Measurements from ENCODE around the gene CLEC3A. TPM values are rescaled to one million over a fixed set of nuclear protein-coding genes. Genes with fewer than 3 reads are reported as not detected.
"Not testable (repeated sequence)": the region's sequence is repeated elsewhere in the genome, so short reads cannot be mapped to it uniquely, and the experiment has no call there.

Gene CLEC3A
- polyA plus RNA-seq, 1 donor (not counting 4 experiments of a cell fraction or from before 2014, with no cell fraction given), result not detected

GRCh38 chr16:77991701-77992100 is 30.6 kb upstream of the CLEC3A start:
- Histone ChIP-seq H3K9me1 (ENCODE audit: control insufficient read depth, extremely low read depth, insufficient read depth, low read length) (no peaks in the 10 kb centered on the region), H2AFZ (ENCODE audit: control insufficient read depth, low read length) (no peak overlapping the region), H3K27ac (ENCODE audit: control insufficient read depth, insufficient read depth, low read length) (no peak overlapping the region), H3K9ac (ENCODE audit: control insufficient read depth, extremely low read depth, insufficient read depth, low read length) (no peak overlapping the region), H3K79me2 (ENCODE audit: control insufficient read depth, insufficient read depth, low read length) (no peaks in the 10 kb centered on the region), H3K4me2 (ENCODE audit: control insufficient read depth, extremely low read depth, insufficient read depth, low read depth, low read length) (no peak overlapping the region), H3K27me3 (ENCODE audit: control insufficient read depth, extremely low read depth, insufficient read depth, low read length) (no peaks in the 10 kb centered on the region), H3K4me3 (ENCODE audit: control insufficient read depth in 2 of 3, extremely low read depth in 1 of 3, insufficient read depth in 2 of 3, low read depth in 1 of 3, low read length in 3 of 3) (no peak overlapping the region), H3K9me3 (ENCODE audit: control insufficient read depth, low read depth, low read length) (peaks cover 4% of the 10 kb centered on the region), H4K20me1 (ENCODE audit: control insufficient read depth, extremely low read depth, insufficient read depth, low read length) (no peaks in the 10 kb centered on the region), H3K4me1 (ENCODE audit: control insufficient read depth, extremely low read depth, insufficient read depth, low read length) (no peaks in the 10 kb centered on the region), H3K36me3 (ENCODE audit: control insufficient read depth in 2 of 2, extremely low read depth in 1 of 2, insufficient read depth in 2 of 2, low read length in 2 of 2) (no peaks in the 10 kb centered on the region)
- TF ChIP-seq EZH2 (IDR thresholded peaks at IDR 0.05; ENCODE audit: low read length) (no peak), CTCF (optimal IDR thresholded peaks at IDR 0.05 in 1 of 3, IDR thresholded peaks at IDR 0.05 in 1 of 3, conservative IDR thresholded peaks at IDR 0.05 in 1 of 3; ENCODE audit: extremely low read depth in 1 of 3, insufficient read depth in 2 of 3, low read length in 3 of 3) (no peak)
- DNase-seq (ENCODE audit: low read depth, low spot score), result no peak
- FAIRE-seq, result no peak
- dilution Hi-C loops (cut with MboI; ENCODE audit: extremely low pct_ligation_motif_present, low sequenced_read_pairs), result no loop called here

- H3K4me1 ChIP-seq (ENCODE audit: control insufficient read depth, extremely low read depth, insufficient read depth, low read length); FAIRE-seq; H3K9ac ChIP-seq (ENCODE audit: control insufficient read depth, extremely low read depth, insufficient read depth, low read length); H3K4me3 ChIP-seq (ENCODE audit: control insufficient read depth in 2 of 3, extremely low read depth in 1 of 3, insufficient read depth in 2 of 3, low read depth in 1 of 3, low read length in 3 of 3); H3K36me3 ChIP-seq (ENCODE audit: control insufficient read depth in 2 of 2, extremely low read depth in 1 of 2, insufficient read depth in 2 of 2, low read length in 2 of 2); H4K20me1 ChIP-seq (ENCODE audit: control insufficient read depth, extremely low read depth, insufficient read depth, low read length); H3K79me2 ChIP-seq (ENCODE audit: control insufficient read depth, insufficient read depth, low read length); H3K27me3 ChIP-seq (ENCODE audit: control insufficient read depth, extremely low read depth, insufficient read depth, low read length); DNase-seq (ENCODE audit: low read depth, low spot score); H2AFZ ChIP-seq (ENCODE audit: control insufficient read depth, low read length); dilution Hi-C loops (cut with MboI; ENCODE audit: extremely low pct_ligation_motif_present, low sequenced_read_pairs); H3K9me1 ChIP-seq (ENCODE audit: control insufficient read depth, extremely low read depth, insufficient read depth, low read length); H3K27ac ChIP-seq (ENCODE audit: control insufficient read depth, insufficient read depth, low read length); H3K4me2 ChIP-seq (ENCODE audit: control insufficient read depth, extremely low read depth, insufficient read depth, low read depth, low read length); H3K9me3 ChIP-seq (ENCODE audit: control insufficient read depth, low read depth, low read length): not testable (repeated sequence)
Observed at GRCh38 chr16:77992381-77992780, 30.0 kb upstream of the CLEC3A start.
